ENCODE measurements around the gene GRHPR.
"Not testable (repeated sequence)": the region's sequence is repeated elsewhere in the genome, so short reads cannot be mapped to it uniquely, and the experiment has no call there.

GRHPR gene

DNA sequence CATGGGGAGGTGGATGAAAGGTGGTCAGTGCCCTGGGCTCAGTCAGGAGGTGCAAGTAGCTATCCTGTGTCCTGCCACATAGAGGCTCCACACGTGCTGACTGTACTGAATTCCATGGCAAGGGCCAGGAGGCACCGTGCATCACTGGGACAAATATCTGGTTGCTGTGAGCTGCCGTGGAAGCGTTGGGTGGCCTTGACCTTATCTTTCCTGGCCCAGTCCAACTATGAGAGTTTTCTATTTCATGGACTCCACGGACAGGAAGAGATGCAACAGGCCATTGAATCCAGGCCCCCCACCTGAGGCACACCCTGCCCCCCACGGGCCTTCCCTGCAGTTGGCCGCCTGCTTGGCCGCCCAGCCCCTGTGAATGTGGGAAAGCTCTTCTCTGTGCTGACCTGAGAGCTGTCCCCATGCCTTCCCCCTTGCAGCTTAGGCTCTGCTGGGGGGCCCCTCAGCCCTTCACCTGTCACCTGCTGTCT, 1.7 kb downstream of the GRHPR start:
- no peak for DNase-seq

GRCh38 chr9:37424686-37425297, 2.3 kb downstream of the GRHPR start:
- DNase-seq, result no peak

GRCh38 chr9:37425298-37425752, 2.8 kb downstream of the GRHPR start:
- no peak for DNase-seq

DNA sequence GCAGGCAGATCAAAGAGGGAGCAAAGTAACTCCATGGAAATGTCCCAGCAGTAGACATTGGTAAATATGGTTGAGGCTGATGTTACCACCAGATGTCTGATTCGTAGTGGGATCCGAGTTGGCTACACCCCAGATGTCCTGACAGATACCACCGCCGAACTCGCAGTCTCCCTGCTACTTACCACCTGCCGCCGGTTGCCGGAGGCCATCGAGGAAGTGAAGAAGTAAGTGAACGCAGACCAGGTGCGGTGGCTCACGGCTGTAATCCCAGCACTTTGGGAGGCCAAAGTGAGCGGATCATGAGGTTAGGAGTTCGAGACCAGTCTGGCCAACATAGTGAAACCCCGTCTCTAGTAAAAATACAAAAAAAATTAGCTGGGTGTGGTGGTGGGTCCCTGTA, 3.9 kb downstream of the GRHPR start:
- DNase-seq, result not testable (repeated sequence)

DNA sequence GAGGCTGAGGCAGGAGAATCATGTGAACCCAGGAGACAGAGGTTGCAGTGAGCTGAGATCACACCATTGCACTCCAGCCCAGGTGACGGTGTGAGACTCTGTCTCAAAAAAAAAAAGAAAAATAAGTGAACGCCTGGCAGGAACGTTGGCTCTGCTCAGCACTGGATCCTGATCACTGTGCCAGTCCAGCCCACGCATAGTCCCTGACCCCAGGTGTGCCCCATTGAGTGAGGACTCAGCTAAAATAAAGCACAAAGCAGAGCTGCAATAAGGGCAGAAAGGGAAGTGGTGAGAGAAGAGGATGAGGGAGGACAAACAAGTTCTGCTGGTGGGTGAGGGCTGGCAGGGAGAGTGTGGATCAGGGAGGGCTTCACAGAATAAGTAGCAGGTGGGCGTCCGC, 4.3 kb downstream of the GRHPR start:
- DNase-seq, result no peak

DNA sequence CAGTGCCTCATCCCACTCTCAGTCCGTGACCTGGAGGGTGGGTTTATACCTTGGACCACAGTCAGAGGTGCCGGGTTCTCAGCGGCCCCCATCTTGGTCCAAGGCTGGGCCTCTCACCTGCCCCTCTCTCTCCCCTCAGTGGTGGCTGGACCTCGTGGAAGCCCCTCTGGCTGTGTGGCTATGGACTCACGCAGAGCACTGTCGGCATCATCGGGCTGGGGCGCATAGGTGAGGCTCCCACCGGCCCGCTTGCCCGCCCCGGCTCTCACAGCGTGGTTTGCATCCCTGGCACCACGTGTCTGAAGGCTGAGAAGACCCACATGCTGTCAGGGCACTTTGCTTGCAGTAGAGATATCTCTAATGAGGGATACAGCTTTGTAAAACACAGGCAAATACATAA, 5.8 kb downstream of the GRHPR start:
- DNase-seq, result no peak

DNA sequence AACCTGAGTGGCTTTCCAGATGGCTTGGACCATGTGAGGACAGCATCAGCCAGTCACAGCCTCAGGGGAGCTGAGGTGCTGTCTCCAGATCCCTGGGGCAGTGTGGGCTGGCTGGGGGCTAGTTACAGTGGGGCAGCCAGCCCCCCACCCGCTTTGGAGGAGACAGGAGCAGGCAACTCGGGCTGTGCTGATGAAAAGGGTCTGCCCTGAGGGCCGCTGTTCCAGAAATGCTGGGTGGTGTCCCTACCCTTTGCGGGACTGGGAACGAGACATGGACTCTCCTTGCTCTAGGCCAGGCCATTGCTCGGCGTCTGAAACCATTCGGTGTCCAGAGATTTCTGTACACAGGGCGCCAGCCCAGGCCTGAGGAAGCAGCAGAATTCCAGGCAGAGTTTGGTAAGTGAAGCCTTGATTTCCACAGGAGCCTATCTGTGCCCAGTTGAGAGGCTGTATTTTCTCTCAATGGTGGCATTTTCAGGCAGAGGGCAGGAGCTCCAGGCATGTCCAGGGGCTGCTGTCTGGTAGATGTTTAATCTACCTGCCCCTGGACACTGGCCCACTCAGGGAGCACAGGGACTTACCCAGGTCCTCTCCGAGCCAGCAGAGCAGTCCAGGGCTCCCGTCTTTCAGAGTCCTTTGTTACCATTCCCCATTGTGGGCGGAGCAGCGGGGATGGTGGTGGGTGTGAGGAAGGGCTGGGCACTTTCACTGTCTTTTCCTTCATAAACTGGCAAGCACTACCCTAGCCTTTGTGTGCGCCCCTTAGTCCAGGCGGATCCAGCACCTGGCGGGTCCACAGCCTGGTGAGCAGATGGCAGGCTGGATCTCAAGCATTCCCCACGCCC, 7.2 kb downstream of the GRHPR start:
- DNase-seq, result no peak

- no peak for DNase-seq
Measured at GRCh38 chr9:37430841-37431597, 8.5 kb downstream of the GRHPR start.

DNA sequence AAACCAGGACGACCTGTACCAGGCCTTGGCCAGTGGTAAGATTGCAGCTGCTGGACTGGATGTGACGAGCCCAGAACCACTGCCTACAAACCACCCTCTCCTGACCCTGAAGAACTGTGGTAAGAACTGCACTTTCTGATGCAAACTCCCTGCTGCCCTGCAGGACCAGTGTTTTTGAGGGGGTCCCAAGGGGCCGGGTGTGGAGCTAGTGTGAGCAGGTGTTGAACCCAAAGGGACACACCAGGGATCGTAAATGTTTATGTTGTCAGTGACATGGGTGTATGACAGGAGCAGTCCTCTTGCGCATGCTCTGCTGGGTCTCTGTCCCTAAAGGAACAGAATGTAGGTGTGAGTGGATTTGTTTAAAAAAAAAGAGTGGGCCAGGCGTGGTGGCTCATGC, 9.5 kb downstream of the GRHPR start:
- no peak for DNase-seq

DNA sequence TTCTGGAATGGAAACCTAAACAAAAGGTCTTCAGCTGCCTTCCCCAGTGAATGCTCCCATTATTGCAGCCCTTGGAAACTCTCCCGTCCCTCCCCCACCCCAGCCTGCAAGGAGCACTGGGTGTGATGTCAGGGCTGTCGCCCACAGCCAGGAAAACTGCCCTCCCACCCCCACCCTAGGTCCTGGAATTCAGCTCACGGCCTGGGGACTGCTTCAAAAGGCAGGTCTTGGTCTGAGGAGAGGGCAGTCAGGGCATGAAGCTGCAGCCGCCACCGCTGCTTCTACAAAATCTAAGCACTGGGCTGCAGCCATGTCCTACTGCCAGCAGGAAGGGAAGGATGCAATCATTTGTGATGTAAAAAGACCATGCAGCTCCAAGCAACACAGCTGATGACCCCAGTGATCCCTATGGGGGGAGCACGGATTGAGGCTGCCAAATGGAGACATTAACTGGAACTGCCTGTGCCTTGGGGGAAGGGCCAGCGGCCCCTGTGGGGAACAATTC, 11.4 kb downstream of the GRHPR start:
- no peak for DNase-seq

GRCh38 chr9:37436540-37436939, 14.0 kb downstream of the GRHPR start:
- no peak for DNase-seq

GRCh38 chr9:37437010-37437409, 14.5 kb downstream of the GRHPR start:
- no peak for DNase-seq

DNA sequence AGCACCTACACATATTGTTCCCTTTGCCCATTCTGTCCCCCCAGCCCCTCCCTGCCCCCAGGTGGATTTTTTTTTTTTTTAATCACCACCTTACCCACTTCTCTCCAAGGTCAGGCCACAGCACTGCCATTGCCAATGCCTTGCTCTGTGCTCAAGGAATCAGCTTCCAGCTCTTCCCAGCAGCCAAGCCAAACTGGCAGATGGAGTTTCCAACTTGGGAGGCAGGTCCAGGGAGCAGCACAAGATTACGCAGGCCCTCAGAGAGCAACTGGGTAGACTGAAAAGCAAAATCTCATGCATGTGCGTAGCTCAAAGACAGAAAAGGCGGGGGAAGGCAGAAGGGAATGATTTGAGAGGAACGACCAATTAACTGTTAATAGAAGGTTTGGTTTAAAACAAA, 15.1 kb downstream of the GRHPR start:
- no peak for DNase-seq

GRCh38 chr9:37438359-37438758, 15.9 kb downstream of the GRHPR start:
- no peak for DNase-seq

DNA sequence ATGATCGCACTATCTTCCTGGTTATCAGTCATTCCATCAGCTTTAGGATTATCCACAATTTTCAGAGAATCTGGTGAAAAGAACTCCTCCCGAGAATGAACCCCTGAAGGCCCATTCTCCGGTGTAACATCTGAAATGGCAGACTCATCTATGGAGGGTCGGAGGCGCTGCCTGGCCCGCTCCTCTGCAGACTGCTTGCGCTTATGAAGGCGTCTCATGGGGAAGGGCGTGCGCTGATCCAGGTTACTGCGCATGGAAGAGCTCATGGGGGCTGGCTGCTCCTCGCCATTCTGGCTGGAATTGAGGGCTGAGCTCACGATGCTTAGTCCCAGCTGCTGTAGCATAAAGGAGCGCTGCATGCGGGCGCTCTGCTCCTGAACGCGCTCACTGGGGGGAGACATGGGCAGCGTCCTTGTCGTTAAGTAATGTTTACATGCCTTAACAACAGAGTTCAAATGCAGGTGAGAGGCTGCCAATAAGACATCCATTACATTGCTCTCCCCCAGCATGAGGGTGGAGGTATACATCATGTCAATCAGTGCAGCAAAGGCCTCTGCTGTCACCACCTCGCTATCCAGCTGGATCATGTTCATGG, 19.4 kb downstream of the GRHPR start:
- no peak for DNase-seq

- no peak for DNase-seq
Measured at GRCh38 chr9:37442556-37442955, 20.1 kb downstream of the GRHPR start.

- no peak for DNase-seq
Measured at GRCh38 chr9:37443566-37443965, 21.1 kb downstream of the GRHPR start.

GRCh38 chr9:37444890-37445289, 22.4 kb downstream of the GRHPR start:
- DNase-seq, result no peak

DNA sequence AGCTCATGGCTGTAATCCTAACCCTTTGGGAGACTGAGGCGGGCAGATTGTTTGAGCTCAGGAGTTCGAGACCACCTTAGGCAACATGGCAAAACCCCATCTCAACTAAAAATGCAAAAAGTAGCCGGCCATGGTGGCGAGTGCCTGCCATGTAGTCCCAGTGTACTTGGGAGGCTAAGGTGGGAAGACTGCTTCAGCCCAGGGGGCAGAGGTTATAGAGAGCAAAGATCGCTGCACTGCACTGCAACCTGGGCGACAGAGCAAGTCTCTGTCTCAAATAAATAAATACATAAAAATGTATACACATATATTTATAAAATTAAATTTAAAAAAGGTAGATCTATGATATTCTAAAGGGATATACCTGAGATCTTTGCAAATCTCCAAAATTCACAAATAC, 23.3 kb downstream of the GRHPR start:
- no peak for DNase-seq

GRCh38 chr9:37446401-37446800, 23.9 kb downstream of the GRHPR start:
- no peak for DNase-seq

DNA sequence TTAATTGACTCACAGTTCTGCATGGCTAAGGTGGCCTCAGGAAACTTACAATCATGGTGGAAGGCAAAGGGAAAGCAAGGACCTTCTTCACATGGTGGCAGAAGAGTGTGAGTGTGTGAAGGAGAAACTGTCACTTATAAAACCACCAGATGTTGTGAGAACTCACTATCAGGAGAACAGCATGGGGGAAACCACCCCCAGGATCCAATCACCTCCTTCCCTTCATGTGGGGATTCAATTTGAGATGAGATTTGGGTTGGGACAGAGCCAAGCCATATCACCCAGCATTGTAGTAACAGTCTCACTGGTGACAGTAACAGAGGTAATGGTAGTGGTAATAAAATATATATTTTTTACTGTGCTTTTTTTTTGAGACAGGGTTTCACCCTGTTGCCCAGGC, 24.6 kb downstream of the GRHPR start:
- no peak for DNase-seq

DNA sequence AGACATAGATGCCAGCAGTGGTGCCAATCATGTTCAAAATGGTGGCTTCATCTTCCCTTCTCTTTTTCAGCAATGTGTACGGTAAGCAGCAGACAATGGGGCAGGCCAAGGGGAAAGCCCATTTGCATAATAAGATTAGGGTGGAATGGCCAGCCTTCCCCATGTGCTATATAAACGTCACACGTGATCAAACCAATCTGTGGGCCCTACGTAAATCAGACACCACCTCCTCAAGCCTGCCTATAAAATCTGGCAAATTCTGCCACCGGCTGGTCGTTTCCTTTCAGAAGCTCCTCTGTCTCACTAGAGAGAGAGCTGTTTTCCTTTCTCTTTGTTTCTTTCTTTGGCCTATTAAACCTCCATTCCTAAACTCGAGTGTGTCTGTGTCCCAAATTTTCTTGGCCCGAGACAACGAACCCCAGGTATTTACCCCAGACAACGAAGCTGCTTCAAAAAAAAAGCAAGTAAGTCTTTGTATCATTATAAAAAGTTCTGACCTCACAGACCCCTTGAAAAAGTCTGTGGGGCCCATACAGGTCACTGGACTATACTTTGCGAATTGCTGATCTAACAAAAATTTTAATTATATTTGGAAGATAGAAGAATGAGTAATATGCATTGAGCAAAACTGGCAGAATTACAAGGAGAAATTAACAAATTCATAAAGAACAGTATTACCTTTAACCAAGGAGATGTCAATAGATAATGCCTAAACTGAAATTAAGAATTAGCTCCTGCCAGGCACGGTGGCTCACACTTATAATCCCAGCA, 27.6 kb downstream of the GRHPR start:
- DNase-seq, result no peak

All from activated CD8-positive, alpha-beta memory T cell treated with anti-CD3 and anti-CD28 coated beads, Interleukin-2, amount 50 U/mL, for 48 hours (primary cell).